CD14-positive monocyte (primary cell): ENCODE measurements around the gene CAP2. TPM values are rescaled to one million over a fixed set of nuclear protein-coding genes. Genes with fewer than 3 reads are reported as not detected.

Source experiments
- DNase-seq, 3 donors: peaks; one replicate each; pipeline ENCODE4 v3.0.0-alpha.2; 2011 to 2022
- H2AFZ ChIP-seq: 2 replicates; pipeline ENCODE4 v1.6.0; 2012; ENCODE audit warnings: mild to moderate bottlenecking, low read depth, low read length, inconsistent platforms; ENCODE audit not compliant: insufficient read depth, poor library complexity, severe bottlenecking
- H3K27ac ChIP-seq, 2 donors: 1 replicate in 1 of 2; 2 replicates in 1 of 2; pipeline ENCODE4 v1.5.1; 2012 to 2013; ENCODE audit warnings: low read length in 2 of 2, control low read depth in 1 of 2, inconsistent platforms in 1 of 2, low read depth in 1 of 2, mild to moderate bottlenecking in 1 of 2
- H3K27me3 ChIP-seq, 2 donors: one replicate each; pipeline versions ENCODE4 v1.6.0 to v1.6.1; 2011 to 2013; ENCODE audit warnings: low read length in 2 of 2; ENCODE audit not compliant: control insufficient read depth in 2 of 2, insufficient read depth in 2 of 2
- H3K36me3 ChIP-seq, 2 donors: replicated peaks in 1 of 2; 1 replicate in 1 of 2; 2 replicates in 1 of 2; pipeline versions ENCODE4 v1.5.1 to v1.6.1; 2012 to 2013; ENCODE audit warnings: low read length in 2 of 2, control low read depth in 1 of 2, inconsistent platforms in 1 of 2, mild to moderate bottlenecking in 1 of 2; ENCODE audit not compliant: insufficient read depth in 2 of 2, control insufficient read depth in 1 of 2
- H3K4me1 ChIP-seq, 2 donors: 1 replicate in 1 of 2; 2 replicates in 1 of 2; pipeline versions ENCODE4 v1.5.1 to v1.6.1; 2012 to 2013; ENCODE audit warnings: low read length in 2 of 2, control low read depth in 1 of 2, inconsistent platforms in 1 of 2, mild to moderate bottlenecking in 1 of 2, moderate library complexity in 1 of 2; ENCODE audit not compliant: insufficient read depth in 2 of 2, control insufficient read depth in 1 of 2
- H3K4me2 ChIP-seq: replicated peaks from 2 replicates; pipeline ENCODE3; 2012; ENCODE audit warnings: low read length, moderate library complexity, mild to moderate bottlenecking; ENCODE audit not compliant: poor library complexity, severe bottlenecking; ENCODE audit errors: extremely low read depth
- H3K4me3 ChIP-seq, 3 experiments: fragments of 200-600 bp in 1 of 3; sonication (generic) in 1 of 3; replicated peaks in 1 of 3; 1 replicate in 2 of 3; 2 replicates in 1 of 3; pipeline ENCODE4 v1.5.1; 2011 to 2013; ENCODE audit warnings: low read length in 3 of 3, mild to moderate bottlenecking in 3 of 3, control low read depth in 2 of 3, low read depth in 2 of 3, inconsistent platforms in 1 of 3, moderate library complexity in 1 of 3
- H3K79me2 ChIP-seq: 2 replicates; pipeline ENCODE4 v1.6.0; 2012; ENCODE audit warnings: mild to moderate bottlenecking, control low read depth, inconsistent platforms, low read length, moderate library complexity; ENCODE audit not compliant: insufficient read depth
- H3K9ac ChIP-seq: 2 replicates; pipeline ENCODE4 v1.6.0; 2017; ENCODE audit warnings: low read length, mild to moderate bottlenecking; ENCODE audit not compliant: insufficient read depth, poor library complexity, severe bottlenecking
- H3K9me3 ChIP-seq, 2 donors: replicated peaks in 1 of 2; 1 replicate in 1 of 2; 2 replicates in 1 of 2; pipeline versions ENCODE4 v1.5.1 to v1.6.1; 2012 to 2013; ENCODE audit warnings: low read length in 2 of 2, control low read depth in 1 of 2; ENCODE audit not compliant: control insufficient read depth in 1 of 2, insufficient read depth in 1 of 2
- H4K20me1 ChIP-seq: 2 replicates; pipeline ENCODE4 v1.6.0; 2012; ENCODE audit warnings: mild to moderate bottlenecking, low read length, control low read depth, moderate library complexity; ENCODE audit not compliant: insufficient read depth
- H3K27ac Mint-ChIP-seq, 7 donors: one replicate each; pipeline ENCODE4 v1.8.0; 2020; ENCODE audit warnings: mild to moderate bottlenecking in 7 of 7, mixed read lengths in 7 of 7, moderate library complexity in 6 of 7, inconsistent platforms in 2 of 7
- H3K27me3 Mint-ChIP-seq, 3 donors: one replicate each; pipeline ENCODE4 v1.8.0; 2021 to 2022; ENCODE audit warnings: low read depth in 3 of 3, mild to moderate bottlenecking in 3 of 3, mixed read lengths in 3 of 3, moderate library complexity in 3 of 3, inconsistent platforms in 1 of 3
- H3K36me3 Mint-ChIP-seq, 2 donors: one replicate each; pipeline ENCODE4 v1.8.0; 2020; ENCODE audit warnings: mixed read lengths in 2 of 2, inconsistent platforms in 1 of 2, mild to moderate bottlenecking in 1 of 2
- H3K4me1 Mint-ChIP-seq: one replicate; pipeline ENCODE4 v1.8.0; 2020; ENCODE audit warnings: mild to moderate bottlenecking, mixed read lengths
- H3K4me3 Mint-ChIP-seq, 2 donors: one replicate each; pipeline ENCODE4 v1.8.0; 2020; ENCODE audit warnings: mild to moderate bottlenecking in 2 of 2, mixed read lengths in 2 of 2, moderate library complexity in 1 of 2
- H3K9me3 Mint-ChIP-seq, 7 donors: one replicate each; pipeline ENCODE4 v1.8.0; 2020 to 2022; ENCODE audit warnings: mixed read lengths in 7 of 7, mild to moderate bottlenecking in 6 of 7, moderate library complexity in 6 of 7, inconsistent platforms in 2 of 7
- whole genome bisulfite sequencing: methylation state at CpG from one replicate; pipeline ENCODE4 v1.1.5; 2013; ENCODE audit warnings: missing lambda C conversion rate; ENCODE audit not compliant: insufficient coverage; 5-methylcytosine and 5-hydroxymethylcytosine counted together
- intact Hi-C, 2 donors: fragments of 100-400 bp; cut with micrococcal nuclease; formaldehyde crosslinking; loops; one replicate each; pipeline versions ENCODE4 v1.15.0 to v1.15.1; 2023
- polyA plus RNA-seq, 3 donors: library from polyadenylated mRNA; depleted of rRNA in 1 of 3; unstranded in 2 of 3; stranded (reverse) in 1 of 3; fragments of 300-500 nt in 2 of 3; fragments of >200 nt in 1 of 3; fragmentation: Illumina TruSeq in 2 of 3; gene quantifications; 1 replicate in 2 of 3; 2 replicates in 1 of 3; pipeline ENCODE4 v1.2.3, GENCODE V29; 2012 to 2021
- TF ChIP-seq, protein P1 (sequence below): fragments of 200-600 bp; IDR thresholded peaks from one replicate; pipeline ENCODE4 v1.8.0; 2022; ENCODE audit warnings: antibody characterized with exemption, mild to moderate bottlenecking

CAP2 gene
- polyA plus RNA-seq, 3 donors: not detected

DNA sequence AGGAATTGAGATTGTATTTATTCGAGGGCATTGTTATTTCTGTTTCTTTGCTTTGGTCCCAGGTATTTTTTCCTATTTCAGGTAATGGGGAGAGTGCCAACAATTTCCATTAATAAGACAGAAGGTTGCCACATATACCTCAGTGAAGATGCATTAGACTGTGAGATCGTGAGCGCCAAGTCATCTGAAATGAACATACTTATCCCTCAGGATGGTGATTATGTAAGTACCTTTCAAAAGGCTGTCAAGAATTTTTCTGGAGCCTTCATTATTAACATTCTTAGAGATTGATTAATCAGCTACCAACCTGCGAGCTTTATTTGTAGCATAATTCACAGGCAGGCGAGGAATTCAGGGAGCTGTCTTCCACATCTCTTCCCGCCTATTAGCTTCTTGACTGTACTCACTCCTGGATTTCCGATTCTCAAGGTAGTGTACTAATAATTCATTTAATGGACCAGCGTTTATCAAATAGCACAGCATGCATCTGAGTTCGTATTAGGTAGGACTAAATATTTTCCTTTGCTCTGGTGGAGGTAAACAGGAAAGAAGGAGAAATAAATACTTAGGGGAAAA, 158.1 kb downstream of the CAP2 start:
- H3K9me3 Mint-ChIP-seq: peaks cover 0 to 6% (median 0%) of the 10 kb centered on the region in 7 donors
- Histone ChIP-seq H3K9me3 (no peaks in the 10 kb centered on the region), H4K20me1 (no peaks in the 10 kb centered on the region), H3K79me2 (no peaks in the 10 kb centered on the region), H3K4me3 (no peak overlapping the region), H3K4me1 (no peaks in the 10 kb centered on the region), H3K27ac (no peak overlapping the region), H3K4me2 (no peak overlapping the region), H3K27me3 (peaks cover 0 to 2% of the 10 kb centered on the region in 2 donors), H3K9ac (no peak overlapping the region), H3K36me3 (no peaks in the 10 kb centered on the region), H2AFZ (no peak overlapping the region)
- no peak for DNase-seq
- WGBS: 100% methylated on average over 2 of the region's 9 CpGs
- intact Hi-C loops: no loop called here
- TF ChIP-seq, protein P1, sequence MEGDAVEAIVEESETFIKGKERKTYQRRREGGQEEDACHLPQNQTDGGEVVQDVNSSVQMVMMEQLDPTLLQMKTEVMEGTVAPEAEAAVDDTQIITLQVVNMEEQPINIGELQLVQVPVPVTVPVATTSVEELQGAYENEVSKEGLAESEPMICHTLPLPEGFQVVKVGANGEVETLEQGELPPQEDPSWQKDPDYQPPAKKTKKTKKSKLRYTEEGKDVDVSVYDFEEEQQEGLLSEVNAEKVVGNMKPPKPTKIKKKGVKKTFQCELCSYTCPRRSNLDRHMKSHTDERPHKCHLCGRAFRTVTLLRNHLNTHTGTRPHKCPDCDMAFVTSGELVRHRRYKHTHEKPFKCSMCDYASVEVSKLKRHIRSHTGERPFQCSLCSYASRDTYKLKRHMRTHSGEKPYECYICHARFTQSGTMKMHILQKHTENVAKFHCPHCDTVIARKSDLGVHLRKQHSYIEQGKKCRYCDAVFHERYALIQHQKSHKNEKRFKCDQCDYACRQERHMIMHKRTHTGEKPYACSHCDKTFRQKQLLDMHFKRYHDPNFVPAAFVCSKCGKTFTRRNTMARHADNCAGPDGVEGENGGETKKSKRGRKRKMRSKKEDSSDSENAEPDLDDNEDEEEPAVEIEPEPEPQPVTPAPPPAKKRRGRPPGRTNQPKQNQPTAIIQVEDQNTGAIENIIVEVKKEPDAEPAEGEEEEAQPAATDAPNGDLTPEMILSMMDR: no peak
- no peak overlapping the region for H3K4me3 Mint-ChIP-seq
- H3K36me3 Mint-ChIP-seq: no peaks in the 10 kb centered on the region
- H3K27ac Mint-ChIP-seq: no peak overlapping the region
- H3K27me3 Mint-ChIP-seq: peaks cover 3 to 5% (median 5%) of the 10 kb centered on the region in 3 donors
- no peaks in the 10 kb centered on the region for H3K4me1 Mint-ChIP-seq

DNA sequence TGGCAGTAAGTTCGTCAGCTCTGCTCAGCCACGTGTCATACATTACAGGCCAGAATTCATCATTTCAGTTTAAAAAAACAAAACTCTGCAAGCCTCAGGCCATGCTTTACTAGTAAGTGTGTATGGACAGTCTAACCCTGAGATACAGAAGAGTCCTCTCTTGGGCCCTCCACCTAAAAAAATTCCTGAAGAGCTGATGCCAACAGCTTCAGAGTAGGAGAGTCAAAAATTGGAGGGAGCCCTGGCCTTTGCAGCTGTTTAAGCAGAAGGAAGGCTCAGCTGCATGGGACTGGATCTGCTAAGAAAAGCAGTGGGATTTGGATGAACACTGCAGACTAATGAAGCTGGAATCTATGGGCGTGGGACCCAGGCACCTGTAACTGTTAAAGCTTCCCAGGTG, 159.5 kb downstream of the CAP2 start:
- H3K27ac Mint-ChIP-seq: no peak overlapping the region
- no peaks in the 10 kb centered on the region for H3K4me1 ChIP-seq
- no peaks in the 10 kb centered on the region for H3K36me3 Mint-ChIP-seq
- H4K20me1 ChIP-seq: no peaks in the 10 kb centered on the region
- no peak overlapping the region for H2AFZ ChIP-seq
- no peak overlapping the region for H3K4me3 ChIP-seq
- no peaks in the 10 kb centered on the region for H3K36me3 ChIP-seq
- peaks cover 3 to 5% (median 5%) of the 10 kb centered on the region in 3 donors for H3K27me3 Mint-ChIP-seq
- DNase-seq: no peak
- TF ChIP-seq, protein P1: no peak
- H3K4me2 ChIP-seq: no peak overlapping the region
- peaks cover 0 to 6% (median 0%) of the 10 kb centered on the region in 7 donors for H3K9me3 Mint-ChIP-seq
- no peak overlapping the region for H3K9ac ChIP-seq
- WGBS: 88% methylated on average over 2 of the region's 3 CpGs
- no peak overlapping the region for H3K27ac ChIP-seq
- H3K9me3 ChIP-seq: no peaks in the 10 kb centered on the region
- intact Hi-C loops: no loop called here
- no peaks in the 10 kb centered on the region for H3K79me2 ChIP-seq
- no peak overlapping the region for H3K4me3 Mint-ChIP-seq
- H3K4me1 Mint-ChIP-seq: no peaks in the 10 kb centered on the region
- H3K27me3 ChIP-seq: peaks cover 0 to 2% of the 10 kb centered on the region in 2 donors
